DND-41 (cell line): ENCODE measurements around the gene CACNA1H.

Experiments used
- EZH2 ChIP-seq: IDR thresholded peaks from 3 replicates; pipeline ENCODE4 v1.6.1; 2012; ENCODE audit warnings: borderline replicate concordance, low read depth, mild to moderate bottlenecking, moderate library complexity, low read length, inconsistent platforms; ENCODE audit not compliant: severe bottlenecking
- TF ChIP-seq, protein P1 (sequence below): IDR thresholded peaks from 2 replicates; pipeline ENCODE4 v1.5.1; 2012; ENCODE audit warnings: borderline replicate concordance, low read length, moderate library complexity, mild to moderate bottlenecking; ENCODE audit not compliant: poor library complexity, severe bottlenecking; ENCODE audit errors: extremely low read depth

GRCh38 chr16:1105888-1106620 is 46.9 kb upstream of the CACNA1H start:
- TF ChIP-seq, protein P1, sequence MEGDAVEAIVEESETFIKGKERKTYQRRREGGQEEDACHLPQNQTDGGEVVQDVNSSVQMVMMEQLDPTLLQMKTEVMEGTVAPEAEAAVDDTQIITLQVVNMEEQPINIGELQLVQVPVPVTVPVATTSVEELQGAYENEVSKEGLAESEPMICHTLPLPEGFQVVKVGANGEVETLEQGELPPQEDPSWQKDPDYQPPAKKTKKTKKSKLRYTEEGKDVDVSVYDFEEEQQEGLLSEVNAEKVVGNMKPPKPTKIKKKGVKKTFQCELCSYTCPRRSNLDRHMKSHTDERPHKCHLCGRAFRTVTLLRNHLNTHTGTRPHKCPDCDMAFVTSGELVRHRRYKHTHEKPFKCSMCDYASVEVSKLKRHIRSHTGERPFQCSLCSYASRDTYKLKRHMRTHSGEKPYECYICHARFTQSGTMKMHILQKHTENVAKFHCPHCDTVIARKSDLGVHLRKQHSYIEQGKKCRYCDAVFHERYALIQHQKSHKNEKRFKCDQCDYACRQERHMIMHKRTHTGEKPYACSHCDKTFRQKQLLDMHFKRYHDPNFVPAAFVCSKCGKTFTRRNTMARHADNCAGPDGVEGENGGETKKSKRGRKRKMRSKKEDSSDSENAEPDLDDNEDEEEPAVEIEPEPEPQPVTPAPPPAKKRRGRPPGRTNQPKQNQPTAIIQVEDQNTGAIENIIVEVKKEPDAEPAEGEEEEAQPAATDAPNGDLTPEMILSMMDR: peak; percentile 79
- no peak for TF ChIP-seq EZH2
